GM12891 (cell line): ENCODE data around the gene STK25.

Experiments used
- POLR2A ChIP-seq: IDR thresholded peaks from 2 replicates; pipeline ENCODE4 v1.6.1; 2011; ENCODE audit warnings: low read depth, low read length, control low read depth
- POLR2AphosphoS5 ChIP-seq: IDR thresholded peaks from 2 replicates; pipeline ENCODE4 v1.6.1; 2011; ENCODE audit warnings: low read depth, low read length, control low read depth

DNA sequence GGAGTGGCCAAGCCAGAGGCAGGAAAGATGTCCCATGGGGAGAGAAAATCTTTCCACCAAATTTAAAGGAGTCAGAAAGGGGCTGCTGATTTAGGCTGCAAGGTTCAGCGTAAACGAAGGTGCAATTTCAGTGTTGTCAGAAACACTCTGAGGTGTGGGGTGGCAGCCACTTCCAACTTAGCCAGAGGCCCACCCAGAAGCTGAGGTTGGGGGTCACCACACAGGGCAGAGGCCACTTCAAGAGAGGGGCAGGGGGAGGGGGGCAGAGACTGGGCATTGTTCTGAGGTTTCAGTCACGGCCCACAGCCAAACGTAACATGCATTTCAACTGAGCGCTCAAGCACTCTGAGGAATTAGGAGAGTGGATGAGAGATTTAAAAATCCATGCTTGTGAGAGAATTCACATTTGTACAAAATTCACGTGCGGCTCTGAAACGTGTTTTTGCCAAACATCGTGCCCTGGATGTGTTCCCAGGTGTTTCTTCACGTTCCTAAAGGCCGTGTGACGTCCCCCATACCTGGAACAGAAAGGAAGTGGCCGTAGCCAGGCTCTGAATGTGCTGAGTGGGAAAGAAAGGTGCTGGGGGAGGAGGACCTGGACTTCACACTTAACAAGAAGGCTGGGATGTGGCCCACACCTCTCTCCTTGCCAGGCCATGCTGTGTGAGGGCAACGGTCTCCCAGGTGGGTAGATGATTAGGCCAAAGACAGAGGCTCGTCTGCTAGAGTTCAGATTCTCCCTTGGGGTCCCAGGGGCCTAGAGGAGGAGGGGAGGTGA, 30.6 kb upstream of the STK25 start:
- TF ChIP-seq POLR2A (no peak), POLR2AphosphoS5 (no peak)
